ENCODE data around the gene TRIM47.

Gene TRIM47

DNA sequence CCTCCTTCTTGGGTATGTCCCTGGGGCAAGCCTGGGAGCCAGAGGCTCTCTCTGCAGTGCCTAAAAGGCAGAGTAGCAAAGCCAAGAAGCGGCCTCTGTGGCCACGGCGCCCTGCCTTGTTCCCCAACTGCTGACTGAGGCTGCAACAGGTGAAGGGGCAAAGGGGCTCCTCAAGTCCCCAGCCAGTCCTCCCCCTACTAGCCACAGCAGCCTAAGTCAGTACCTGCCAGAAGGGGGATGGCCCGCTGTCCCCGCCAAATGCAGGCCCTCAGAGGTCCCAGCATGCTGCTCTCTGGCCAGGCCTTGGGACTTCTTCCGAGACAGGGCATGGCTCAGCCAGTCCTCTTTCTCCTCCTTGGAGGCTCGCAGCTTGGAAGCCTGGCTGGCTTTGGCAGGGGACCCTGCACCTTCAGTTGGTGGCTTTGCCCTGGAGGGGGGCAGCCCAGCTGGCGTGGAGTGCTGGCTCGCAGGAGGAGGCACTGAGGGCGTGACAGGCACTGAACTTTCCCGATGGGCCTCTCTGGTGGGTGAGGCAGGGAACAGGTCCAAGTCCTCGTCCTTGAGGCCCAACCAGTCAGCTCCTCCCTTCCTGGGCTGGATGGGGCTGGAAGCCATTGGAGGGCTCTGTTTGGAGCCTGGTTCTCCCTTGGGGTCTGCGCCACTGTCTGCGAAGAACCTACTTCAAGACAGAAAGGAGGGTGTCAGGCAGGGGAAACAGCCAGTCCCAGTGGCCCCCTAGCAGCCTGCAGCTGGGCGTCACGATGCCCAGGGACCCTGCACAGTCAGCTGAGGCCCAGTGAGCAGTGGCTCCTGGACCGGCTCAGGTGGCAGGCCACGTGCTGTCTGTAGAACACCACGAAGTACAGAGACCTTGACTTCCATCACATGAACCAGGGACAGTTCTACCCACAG lies 44.8 kb upstream of the TRIM47 start:
- Mint-ChIP-seq H3K27me3 (ENCODE audit: low read depth) (no peaks in the 10 kb centered on the region), H3K9me3 (no peaks in the 10 kb centered on the region), H3K27ac (no peak overlapping the region), H3K4me1 (no peaks in the 10 kb centered on the region), H3K4me3 (no peak overlapping the region), H3K36me3 (ENCODE audit: low read depth) (peaks cover 5% of the 10 kb centered on the region)
- TF ChIP-seq, protein P1, sequence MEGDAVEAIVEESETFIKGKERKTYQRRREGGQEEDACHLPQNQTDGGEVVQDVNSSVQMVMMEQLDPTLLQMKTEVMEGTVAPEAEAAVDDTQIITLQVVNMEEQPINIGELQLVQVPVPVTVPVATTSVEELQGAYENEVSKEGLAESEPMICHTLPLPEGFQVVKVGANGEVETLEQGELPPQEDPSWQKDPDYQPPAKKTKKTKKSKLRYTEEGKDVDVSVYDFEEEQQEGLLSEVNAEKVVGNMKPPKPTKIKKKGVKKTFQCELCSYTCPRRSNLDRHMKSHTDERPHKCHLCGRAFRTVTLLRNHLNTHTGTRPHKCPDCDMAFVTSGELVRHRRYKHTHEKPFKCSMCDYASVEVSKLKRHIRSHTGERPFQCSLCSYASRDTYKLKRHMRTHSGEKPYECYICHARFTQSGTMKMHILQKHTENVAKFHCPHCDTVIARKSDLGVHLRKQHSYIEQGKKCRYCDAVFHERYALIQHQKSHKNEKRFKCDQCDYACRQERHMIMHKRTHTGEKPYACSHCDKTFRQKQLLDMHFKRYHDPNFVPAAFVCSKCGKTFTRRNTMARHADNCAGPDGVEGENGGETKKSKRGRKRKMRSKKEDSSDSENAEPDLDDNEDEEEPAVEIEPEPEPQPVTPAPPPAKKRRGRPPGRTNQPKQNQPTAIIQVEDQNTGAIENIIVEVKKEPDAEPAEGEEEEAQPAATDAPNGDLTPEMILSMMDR (IDR thresholded peaks at IDR 0.05; ENCODE audit: unreplicated experiment in 3 of 3), result no peak

DNA sequence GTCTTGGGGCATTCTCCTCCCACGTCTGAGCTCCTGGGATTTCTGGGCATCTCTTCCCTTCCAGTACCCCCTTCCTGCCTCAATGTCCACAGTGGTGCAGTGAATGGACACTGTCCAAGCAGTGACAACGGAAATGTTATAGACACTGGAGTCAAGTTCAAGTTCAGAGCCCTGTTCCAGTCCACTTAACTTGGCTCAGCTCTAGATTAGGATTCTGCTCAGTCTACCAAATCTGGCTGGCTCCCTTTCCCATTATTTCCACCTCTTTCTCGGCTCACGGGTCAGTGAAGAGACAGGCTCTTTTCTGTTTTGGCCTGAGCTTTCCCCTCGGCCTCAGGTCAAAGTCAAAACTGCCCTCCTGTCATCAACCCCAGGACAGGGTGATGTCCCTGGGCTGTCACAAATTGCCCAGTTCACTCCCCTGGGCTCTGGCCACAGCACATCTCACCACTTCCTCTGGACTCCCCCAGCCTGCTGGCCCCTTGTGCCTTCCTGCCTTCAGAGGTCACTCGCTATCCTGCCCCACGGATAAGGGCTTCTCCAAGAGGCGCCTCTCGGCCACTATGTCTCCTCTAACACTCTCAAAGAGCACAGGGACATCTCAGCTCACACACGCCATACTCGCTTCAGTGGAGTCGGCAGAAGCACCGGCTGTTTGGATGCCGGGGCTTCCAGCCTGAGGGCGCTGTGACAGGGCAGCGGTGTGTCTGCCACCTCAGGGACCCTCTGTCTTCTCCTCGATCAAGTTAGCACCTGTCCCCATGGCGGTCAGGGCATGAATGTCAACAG lies 44.0 kb upstream of the TRIM47 start:
- Mint-ChIP-seq H3K27ac (peak overlapping the region in 1 of 3 experiments; percentile 67), H3K9me3 (no peaks in the 10 kb centered on the region), H3K4me3 (no peak overlapping the region), H3K36me3 (ENCODE audit: low read depth) (no peaks in the 10 kb centered on the region), H3K27me3 (ENCODE audit: low read depth) (no peaks in the 10 kb centered on the region), H3K4me1 (peaks cover under 1% of the 10 kb centered on the region)
- TF ChIP-seq, protein P1 (IDR thresholded peaks at IDR 0.05; ENCODE audit: unreplicated experiment in 3 of 3), result no peak

DNA sequence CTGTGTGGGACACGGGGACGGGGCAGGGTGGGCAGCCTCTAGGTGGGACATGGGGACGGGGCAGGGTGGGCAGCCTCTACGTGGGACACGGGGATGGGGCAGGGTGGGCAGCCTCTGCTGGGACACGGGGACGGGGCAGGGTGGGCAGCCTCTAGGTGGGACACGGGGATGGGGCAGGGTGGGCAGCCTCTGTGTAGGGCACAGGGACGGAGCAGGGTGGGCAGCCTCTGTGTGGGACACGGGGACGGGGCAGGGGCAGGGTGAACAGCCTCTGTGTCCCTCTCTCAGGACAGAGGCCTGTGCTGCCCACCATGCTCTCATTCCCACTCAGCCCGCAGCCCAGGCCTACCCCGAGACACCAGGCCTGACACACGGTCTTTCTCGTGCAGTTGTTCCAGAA lies 43.2 kb upstream of the TRIM47 start:
- H3K36me3 Mint-ChIP-seq (ENCODE audit: low read depth), result peaks cover 4% of the 10 kb centered on the region
- TF ChIP-seq, protein P1 (IDR thresholded peaks at IDR 0.05; ENCODE audit: unreplicated experiment in 3 of 3), result no peak
- H3K27ac Mint-ChIP-seq, result no peak overlapping the region
- H3K4me1 Mint-ChIP-seq, result peaks cover 5% of the 10 kb centered on the region
- H3K9me3 Mint-ChIP-seq, result no peaks in the 10 kb centered on the region
- H3K4me3 Mint-ChIP-seq, result no peak overlapping the region
- no peaks in the 10 kb centered on the region for H3K27me3 Mint-ChIP-seq (ENCODE audit: low read depth)

DNA sequence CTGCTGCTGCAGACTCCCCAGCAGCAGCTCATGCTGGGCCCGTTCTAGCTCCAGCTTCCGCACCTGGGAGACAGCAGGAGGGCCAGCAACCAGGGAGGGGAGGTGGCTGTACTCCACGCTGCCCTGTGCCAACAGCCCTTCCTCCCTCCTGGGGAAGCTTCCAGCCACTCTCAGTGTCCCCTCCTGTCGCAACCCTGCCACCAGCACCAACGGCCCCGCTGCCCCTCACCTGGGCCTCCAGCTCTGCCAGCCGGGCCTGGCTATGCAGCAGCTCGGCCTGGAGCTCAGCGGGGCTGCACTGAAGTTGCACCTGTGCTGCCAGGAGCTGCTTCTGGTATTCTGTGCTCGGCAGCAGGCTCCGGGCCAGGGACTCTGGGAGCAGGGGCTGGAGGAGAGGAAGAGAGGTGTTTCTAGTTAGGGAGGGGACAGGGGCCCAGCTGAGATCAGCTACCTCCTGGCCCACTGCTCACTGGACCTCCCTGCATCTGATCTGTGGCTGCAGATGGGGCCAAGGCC lies 41.7 kb upstream of the TRIM47 start:
- TF ChIP-seq, protein P1 (IDR thresholded peaks at IDR 0.05; ENCODE audit: unreplicated experiment in 3 of 3), result no peak

DNA sequence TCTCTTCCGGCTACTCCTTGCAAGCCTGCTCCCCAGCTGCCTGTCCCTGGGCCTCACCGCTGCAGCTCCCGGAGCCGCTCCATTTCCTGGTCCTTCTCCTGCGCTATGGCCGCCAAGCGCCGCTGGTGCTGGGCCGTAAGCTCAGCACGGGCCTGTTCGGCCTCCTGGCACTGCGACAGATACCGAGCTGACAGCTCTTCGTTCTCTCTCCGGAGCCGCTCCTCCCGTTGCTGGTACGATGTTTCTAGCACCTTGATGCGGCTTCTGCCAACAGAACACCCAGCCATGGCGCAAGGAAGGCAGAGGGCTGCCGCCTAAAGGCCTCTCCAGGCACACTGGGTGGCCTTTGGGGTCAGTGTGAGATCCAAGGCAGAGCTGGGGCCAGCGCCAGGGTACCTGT lies 41.2 kb upstream of the TRIM47 start:
- Mint-ChIP-seq H3K27ac (no peak overlapping the region), H3K9me3 (no peaks in the 10 kb centered on the region), H3K4me3 (no peak overlapping the region), H3K27me3 (ENCODE audit: low read depth) (no peaks in the 10 kb centered on the region), H3K4me1 (peaks cover 5% of the 10 kb centered on the region), H3K36me3 (ENCODE audit: low read depth) (peaks cover 4% of the 10 kb centered on the region)
- TF ChIP-seq, protein P1 (IDR thresholded peaks at IDR 0.05; ENCODE audit: unreplicated experiment in 3 of 3), result no peak

More for the DNA sequence above, 41.7 kb upstream of the TRIM47 start:
- no peak overlapping the region for H3K27ac Mint-ChIP-seq
- H3K9me3 Mint-ChIP-seq, result no peaks in the 10 kb centered on the region
- no peaks in the 10 kb centered on the region for H3K27me3 Mint-ChIP-seq (ENCODE audit: low read depth)
- H3K4me3 Mint-ChIP-seq, result no peak overlapping the region
- peaks cover 4% of the 10 kb centered on the region for H3K36me3 Mint-ChIP-seq (ENCODE audit: low read depth)
- H3K4me1 Mint-ChIP-seq, result peaks cover 5% of the 10 kb centered on the region
